ENCODE data around the gene UNC5A. TPM values are rescaled to one million over a fixed set of nuclear protein-coding genes. Genes with fewer than 3 reads are reported as not detected.

UNC5A gene
- total and polyA plus RNA-seq, 7 donors, result 0.03 to 0.25 (median 0.10) TPM; not detected in 4

DNA sequence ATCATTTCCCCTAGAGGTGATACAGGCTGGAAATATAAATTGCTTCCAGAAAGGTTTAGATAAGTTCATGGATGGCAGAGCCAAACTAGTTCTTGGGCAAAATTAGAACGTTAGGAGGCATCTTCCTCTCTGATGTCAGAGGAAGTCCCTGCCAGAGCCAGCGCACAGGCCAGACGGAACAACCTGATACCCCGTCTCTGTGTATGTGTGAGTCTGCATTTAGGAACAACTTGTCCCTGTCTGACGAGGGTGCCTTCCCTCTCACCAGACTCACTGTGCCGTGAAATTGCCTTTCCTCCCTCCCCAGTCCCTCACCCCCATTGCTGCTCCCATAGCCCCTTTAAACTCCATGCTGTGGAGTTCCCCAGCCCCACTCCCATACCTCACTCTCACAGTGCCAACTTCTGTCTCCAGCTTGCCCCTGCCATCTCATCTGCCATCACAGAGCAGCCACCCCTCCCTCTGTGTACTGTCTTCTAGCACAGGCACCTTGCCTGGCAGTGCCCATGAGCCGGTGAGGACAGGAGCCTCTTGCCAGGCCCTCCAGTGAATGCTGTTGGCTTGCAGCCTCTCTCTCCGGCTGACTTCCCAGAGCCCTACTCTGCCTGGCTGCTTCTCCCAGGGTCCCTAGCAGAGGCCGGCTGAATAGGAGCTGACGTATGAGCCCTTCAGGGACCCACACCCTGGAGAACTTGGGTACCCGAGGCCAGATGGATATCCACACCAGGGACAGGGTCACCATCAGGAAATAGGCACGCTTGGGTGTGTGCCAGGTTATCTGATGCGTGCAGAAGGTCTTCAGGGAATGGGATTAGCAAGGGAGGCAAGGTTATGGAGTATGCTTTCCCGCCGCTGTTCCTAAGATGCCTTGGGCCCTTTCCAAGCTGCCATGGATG is 26.7 kb downstream of the UNC5A start:
- no peaks in the 10 kb centered on the region for H3K9me3 ChIP-seq
- H3K4me1 ChIP-seq, result no peaks in the 10 kb centered on the region
- ATAC-seq, result no peak
- WGBS, 3 donors, result 58 to 60% (median 58%) methylated on average over 15 of the region's 15 CpGs
- H3K27ac ChIP-seq, result no peak overlapping the region
- H3K4me3 ChIP-seq, result no peak overlapping the region
- intact Hi-C loops (cut with DNase I), result no loop called here
- H3K36me3 ChIP-seq (ENCODE audit: insufficient read depth in 1 of 2, low read depth in 1 of 2), result no peaks in the 10 kb centered on the region
- no peak for DNase-seq
- TF ChIP-seq, protein P1, sequence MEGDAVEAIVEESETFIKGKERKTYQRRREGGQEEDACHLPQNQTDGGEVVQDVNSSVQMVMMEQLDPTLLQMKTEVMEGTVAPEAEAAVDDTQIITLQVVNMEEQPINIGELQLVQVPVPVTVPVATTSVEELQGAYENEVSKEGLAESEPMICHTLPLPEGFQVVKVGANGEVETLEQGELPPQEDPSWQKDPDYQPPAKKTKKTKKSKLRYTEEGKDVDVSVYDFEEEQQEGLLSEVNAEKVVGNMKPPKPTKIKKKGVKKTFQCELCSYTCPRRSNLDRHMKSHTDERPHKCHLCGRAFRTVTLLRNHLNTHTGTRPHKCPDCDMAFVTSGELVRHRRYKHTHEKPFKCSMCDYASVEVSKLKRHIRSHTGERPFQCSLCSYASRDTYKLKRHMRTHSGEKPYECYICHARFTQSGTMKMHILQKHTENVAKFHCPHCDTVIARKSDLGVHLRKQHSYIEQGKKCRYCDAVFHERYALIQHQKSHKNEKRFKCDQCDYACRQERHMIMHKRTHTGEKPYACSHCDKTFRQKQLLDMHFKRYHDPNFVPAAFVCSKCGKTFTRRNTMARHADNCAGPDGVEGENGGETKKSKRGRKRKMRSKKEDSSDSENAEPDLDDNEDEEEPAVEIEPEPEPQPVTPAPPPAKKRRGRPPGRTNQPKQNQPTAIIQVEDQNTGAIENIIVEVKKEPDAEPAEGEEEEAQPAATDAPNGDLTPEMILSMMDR (IDR thresholded peaks at IDR 0.05), result no peak
- H3K27me3 ChIP-seq (ENCODE audit: insufficient read depth in 3 of 3, low read length in 2 of 3), result peaks cover 0 to 20% (median 8%) of the 10 kb centered on the region in 3 donors

DNA sequence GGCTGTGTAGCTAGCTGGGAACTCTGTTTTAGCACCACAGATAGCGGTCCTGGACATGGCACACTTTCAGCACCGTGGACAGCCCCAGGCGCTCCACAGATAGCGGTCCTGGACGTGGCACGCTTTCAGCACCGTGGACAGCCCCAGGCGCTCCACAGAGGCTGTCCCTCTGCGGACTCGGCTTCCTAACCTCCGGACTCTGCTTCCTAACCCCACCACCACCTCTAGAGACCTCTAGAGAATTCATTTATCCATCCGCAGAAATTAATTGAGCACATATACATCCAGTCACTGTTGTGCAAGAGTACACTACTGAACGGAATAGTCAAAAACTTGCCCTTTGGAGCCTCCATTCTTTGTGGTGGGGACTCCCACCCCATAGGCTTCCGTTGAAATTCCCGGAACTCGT is 27.4 kb downstream of the UNC5A start:
- intact Hi-C loops (cut with DNase I), result no loop called here
- Histone ChIP-seq H3K4me3 (no peak overlapping the region), H3K36me3 (ENCODE audit: insufficient read depth in 1 of 2, low read depth in 1 of 2) (no peaks in the 10 kb centered on the region), H3K27me3 (ENCODE audit: insufficient read depth in 3 of 3, low read length in 2 of 3) (peaks cover 0 to 21% (median 7%) of the 10 kb centered on the region in 3 donors), H3K4me1 (no peaks in the 10 kb centered on the region), H3K27ac (no peak overlapping the region), H3K9me3 (no peaks in the 10 kb centered on the region)
- peak; percentile 86 to 93 for DNase-seq
- TF ChIP-seq, protein P1 (IDR thresholded peaks at IDR 0.05), result no peak
- 14 to 17% (median 16%) methylated on average over 16 of the region's 16 CpGs for WGBS, 3 donors
- ATAC-seq, result peak; percentile 68 to 91 (median 84)

DNA sequence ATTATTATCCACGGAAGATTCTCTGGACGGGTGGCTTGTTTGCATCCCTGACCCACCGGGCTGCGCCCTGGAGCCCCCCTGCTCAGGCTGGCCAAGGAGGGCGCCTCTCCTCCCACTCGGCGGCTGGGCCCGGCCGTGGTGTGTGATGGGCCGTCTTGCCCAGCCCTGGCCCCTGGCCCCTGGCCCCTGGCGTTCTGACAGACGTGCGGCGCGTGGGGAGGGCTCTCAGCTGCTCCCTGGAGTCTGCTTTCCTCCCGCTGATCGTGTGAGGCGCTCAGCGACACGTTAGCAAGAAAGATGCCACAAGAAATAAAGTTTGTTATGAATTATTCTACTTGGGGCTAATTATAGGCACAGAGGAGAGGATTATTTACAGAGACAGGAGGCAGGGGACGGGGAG is 33.3 kb downstream of the UNC5A start:
- intact Hi-C loops (cut with DNase I), result no loop called here
- DNase-seq (no peak), ATAC-seq (no peak)
- Histone ChIP-seq H3K4me1 (no peaks in the 10 kb centered on the region), H3K27me3 (ENCODE audit: insufficient read depth in 3 of 3, low read length in 2 of 3) (peaks cover 3 to 56% (median 27%) of the 10 kb centered on the region in 3 donors), H3K27ac (no peak overlapping the region), H3K36me3 (ENCODE audit: insufficient read depth in 1 of 2, low read depth in 1 of 2) (no peaks in the 10 kb centered on the region), H3K4me3 (no peak overlapping the region), H3K9me3 (no peaks in the 10 kb centered on the region)
- TF ChIP-seq, protein P1 (IDR thresholded peaks at IDR 0.05), result no peak
- 15 to 29% (median 23%) methylated on average over 21 of the region's 21 CpGs for WGBS, 3 donors

DNA sequence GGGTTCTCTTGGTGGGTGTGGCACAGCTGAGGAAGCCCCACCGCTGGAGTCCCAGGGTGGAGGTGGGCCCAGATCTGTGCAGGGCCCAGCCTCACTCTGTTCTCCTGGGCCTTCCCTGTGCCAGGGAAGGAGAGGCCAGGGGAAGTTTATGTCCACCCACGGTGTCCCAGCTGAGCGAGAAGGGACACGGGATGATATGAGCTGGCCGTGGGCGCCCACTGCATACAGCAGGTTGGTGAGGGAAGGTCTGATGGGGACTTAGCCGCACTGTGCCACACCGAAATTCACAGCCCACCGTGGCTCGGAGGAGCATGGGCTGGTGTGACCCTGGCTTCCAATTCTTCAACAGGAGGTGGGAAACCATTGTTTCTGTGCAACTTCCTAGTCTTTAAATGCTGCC is 33.9 kb downstream of the UNC5A start:
- peaks cover 3 to 62% (median 29%) of the 10 kb centered on the region in 3 donors for H3K27me3 ChIP-seq (ENCODE audit: insufficient read depth in 3 of 3, low read length in 2 of 3)
- ATAC-seq, result no peak

More for the DNA sequence above, 33.9 kb downstream of the UNC5A start:
- H3K9me3 ChIP-seq, result no peaks in the 10 kb centered on the region
- H3K4me1 ChIP-seq, result no peaks in the 10 kb centered on the region
- no peak for DNase-seq
- WGBS, 3 donors, result 67 to 71% (median 69%) methylated on average over 10 of the region's 10 CpGs
- TF ChIP-seq, protein P1 (IDR thresholded peaks at IDR 0.05), result no peak
- no peak overlapping the region for H3K27ac ChIP-seq
- H3K36me3 ChIP-seq (ENCODE audit: insufficient read depth in 1 of 2, low read depth in 1 of 2), result no peaks in the 10 kb centered on the region
- no peak overlapping the region for H3K4me3 ChIP-seq
- intact Hi-C loops (cut with DNase I), result no loop called here
